Ecto neural progenitor cell (in vitro differentiated cells): Measurements from ENCODE around the gene PLB1.

Experiments used
- DNase-seq: peaks from one replicate; pipeline ENCODE4 v3.0.0-alpha.2; 2018; ENCODE audit warnings: low spot score

PLB1 gene

GRCh38 chr2:28565720-28566295 lies 69.9 kb downstream of the PLB1 start:
- no peak for DNase-seq

GRCh38 chr2:28566521-28567041 lies 70.7 kb downstream of the PLB1 start:
- peak; percentile 94 for DNase-seq

- no peak for DNase-seq
Measured at GRCh38 chr2:28567061-28567471, 71.2 kb downstream of the PLB1 start.

GRCh38 chr2:28568036-28568435 lies 72.2 kb downstream of the PLB1 start:
- no peak for DNase-seq

- DNase-seq, result no peak
Measured at GRCh38 chr2:28568533-28568932, 72.7 kb downstream of the PLB1 start.

- no peak for DNase-seq
Measured at GRCh38 chr2:28570431-28570830, 74.6 kb downstream of the PLB1 start.

GRCh38 chr2:28576714-28577113 lies 80.9 kb downstream of the PLB1 start:
- DNase-seq, result no peak

GRCh38 chr2:28577791-28578680 lies 82.2 kb downstream of the PLB1 start:
- no peak for DNase-seq

GRCh38 chr2:28578774-28579173 lies 82.9 kb downstream of the PLB1 start:
- no peak for DNase-seq

GRCh38 chr2:28579606-28580005 lies 83.7 kb downstream of the PLB1 start:
- no peak for DNase-seq

- no peak for DNase-seq
Measured at GRCh38 chr2:28580078-28580477, 84.2 kb downstream of the PLB1 start.

- no peak for DNase-seq
Measured at GRCh38 chr2:28581312-28581711, 85.5 kb downstream of the PLB1 start.

- no peak for DNase-seq
Measured at GRCh38 chr2:28582152-28582551, 86.3 kb downstream of the PLB1 start.

- no peak for DNase-seq
Measured at GRCh38 chr2:28582595-28582994, 86.7 kb downstream of the PLB1 start.

GRCh38 chr2:28583899-28584553 lies 88.2 kb downstream of the PLB1 start:
- DNase-seq, result peak; percentile 43

GRCh38 chr2:28586867-28587266 lies 91.0 kb downstream of the PLB1 start:
- no peak for DNase-seq

- DNase-seq, result no peak
Measured at GRCh38 chr2:28587526-28588291, 91.8 kb downstream of the PLB1 start.

- DNase-seq, result no peak
Measured at GRCh38 chr2:28588292-28588670, 92.4 kb downstream of the PLB1 start.

- DNase-seq, result no peak
Measured at GRCh38 chr2:28589746-28590463, 94.0 kb downstream of the PLB1 start.

- DNase-seq, result no peak
Measured at GRCh38 chr2:28590496-28591301, 94.8 kb downstream of the PLB1 start.
